ENCODE data around the gene SMIM14.

DNA sequence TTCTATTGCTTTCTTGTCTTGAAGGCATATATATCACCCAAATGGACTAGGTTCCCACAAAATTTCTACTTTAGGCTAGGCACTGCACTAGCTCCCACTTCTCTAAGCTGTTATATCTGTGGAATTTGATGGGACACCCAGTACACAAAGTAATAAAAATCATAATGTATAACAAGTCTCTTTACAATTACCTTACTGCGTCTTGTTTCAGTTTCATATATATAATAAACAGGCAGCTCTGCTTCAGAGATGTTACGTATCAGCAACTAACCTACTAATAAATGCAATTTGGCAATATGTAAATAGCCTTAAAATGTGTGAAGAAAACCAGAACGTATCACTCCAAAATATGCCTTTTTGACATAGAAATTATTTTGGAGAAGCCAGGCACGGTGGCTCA, 69.5 kb downstream of the SMIM14 start:
- TF ChIP-seq, protein P1, sequence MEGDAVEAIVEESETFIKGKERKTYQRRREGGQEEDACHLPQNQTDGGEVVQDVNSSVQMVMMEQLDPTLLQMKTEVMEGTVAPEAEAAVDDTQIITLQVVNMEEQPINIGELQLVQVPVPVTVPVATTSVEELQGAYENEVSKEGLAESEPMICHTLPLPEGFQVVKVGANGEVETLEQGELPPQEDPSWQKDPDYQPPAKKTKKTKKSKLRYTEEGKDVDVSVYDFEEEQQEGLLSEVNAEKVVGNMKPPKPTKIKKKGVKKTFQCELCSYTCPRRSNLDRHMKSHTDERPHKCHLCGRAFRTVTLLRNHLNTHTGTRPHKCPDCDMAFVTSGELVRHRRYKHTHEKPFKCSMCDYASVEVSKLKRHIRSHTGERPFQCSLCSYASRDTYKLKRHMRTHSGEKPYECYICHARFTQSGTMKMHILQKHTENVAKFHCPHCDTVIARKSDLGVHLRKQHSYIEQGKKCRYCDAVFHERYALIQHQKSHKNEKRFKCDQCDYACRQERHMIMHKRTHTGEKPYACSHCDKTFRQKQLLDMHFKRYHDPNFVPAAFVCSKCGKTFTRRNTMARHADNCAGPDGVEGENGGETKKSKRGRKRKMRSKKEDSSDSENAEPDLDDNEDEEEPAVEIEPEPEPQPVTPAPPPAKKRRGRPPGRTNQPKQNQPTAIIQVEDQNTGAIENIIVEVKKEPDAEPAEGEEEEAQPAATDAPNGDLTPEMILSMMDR (IDR thresholded peaks at IDR 0.05 in 4 of 5, conservative IDR thresholded peaks at IDR 0.05 in 1 of 5): no peak
- no peak for TF ChIP-seq POLR2A (IDR thresholded peaks at IDR 0.05)

Measured in gastrocnemius medialis (tissue), 4 donors.